SK-N-SH (cell line): ENCODE measurements around the gene C10orf67.

Experiments used
- NRF1 ChIP-seq: IDR thresholded peaks from 2 replicates; pipeline ENCODE4 v1.6.1; 2012; ENCODE audit warnings: low read depth, mild to moderate bottlenecking, low read length
- POLR2AphosphoS5 ChIP-seq: IDR thresholded peaks from 2 replicates; pipeline ENCODE4 v1.6.1; 2012; ENCODE audit warnings: low read depth, low read length
- TF ChIP-seq, protein P1 (sequence below): fragments of 200-600 bp; sonication (generic); IDR thresholded peaks from 2 replicates; pipeline ENCODE4 v1.6.1; 2017; ENCODE audit warnings: antibody characterized with exemption, mild to moderate bottlenecking, moderate library complexity
- TF ChIP-seq, protein P2 (sequence below): fragments of 150-350 bp; IDR thresholded peaks from 2 replicates; pipeline ENCODE4 v1.6.1; 2017; ENCODE audit warnings: antibody characterized with exemption, low read length, low read depth, borderline replicate concordance

DNA sequence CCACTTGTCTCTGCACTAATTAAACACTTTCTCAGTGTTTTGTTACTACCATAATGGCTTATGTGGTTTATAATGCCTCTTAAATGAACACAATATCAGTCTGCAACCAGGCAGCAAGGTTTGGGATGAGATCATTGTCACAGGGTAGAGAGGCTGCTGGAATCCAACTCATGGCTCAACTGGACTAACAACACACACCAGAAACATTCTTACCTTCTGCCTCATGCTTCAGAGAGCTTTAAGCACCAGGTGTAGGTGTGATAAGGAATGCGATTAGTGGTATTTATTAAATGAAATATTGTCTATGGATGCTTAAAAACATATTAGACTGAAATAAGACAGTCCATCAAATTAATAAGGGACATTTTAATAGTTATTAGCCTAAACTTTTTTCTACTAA, 127.1 kb downstream of the C10orf67 start:
- TF ChIP-seq, protein P1, sequence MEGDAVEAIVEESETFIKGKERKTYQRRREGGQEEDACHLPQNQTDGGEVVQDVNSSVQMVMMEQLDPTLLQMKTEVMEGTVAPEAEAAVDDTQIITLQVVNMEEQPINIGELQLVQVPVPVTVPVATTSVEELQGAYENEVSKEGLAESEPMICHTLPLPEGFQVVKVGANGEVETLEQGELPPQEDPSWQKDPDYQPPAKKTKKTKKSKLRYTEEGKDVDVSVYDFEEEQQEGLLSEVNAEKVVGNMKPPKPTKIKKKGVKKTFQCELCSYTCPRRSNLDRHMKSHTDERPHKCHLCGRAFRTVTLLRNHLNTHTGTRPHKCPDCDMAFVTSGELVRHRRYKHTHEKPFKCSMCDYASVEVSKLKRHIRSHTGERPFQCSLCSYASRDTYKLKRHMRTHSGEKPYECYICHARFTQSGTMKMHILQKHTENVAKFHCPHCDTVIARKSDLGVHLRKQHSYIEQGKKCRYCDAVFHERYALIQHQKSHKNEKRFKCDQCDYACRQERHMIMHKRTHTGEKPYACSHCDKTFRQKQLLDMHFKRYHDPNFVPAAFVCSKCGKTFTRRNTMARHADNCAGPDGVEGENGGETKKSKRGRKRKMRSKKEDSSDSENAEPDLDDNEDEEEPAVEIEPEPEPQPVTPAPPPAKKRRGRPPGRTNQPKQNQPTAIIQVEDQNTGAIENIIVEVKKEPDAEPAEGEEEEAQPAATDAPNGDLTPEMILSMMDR: no peak
- TF ChIP-seq NRF1 (no peak), POLR2AphosphoS5 (no peak)
- TF ChIP-seq, protein P2, sequence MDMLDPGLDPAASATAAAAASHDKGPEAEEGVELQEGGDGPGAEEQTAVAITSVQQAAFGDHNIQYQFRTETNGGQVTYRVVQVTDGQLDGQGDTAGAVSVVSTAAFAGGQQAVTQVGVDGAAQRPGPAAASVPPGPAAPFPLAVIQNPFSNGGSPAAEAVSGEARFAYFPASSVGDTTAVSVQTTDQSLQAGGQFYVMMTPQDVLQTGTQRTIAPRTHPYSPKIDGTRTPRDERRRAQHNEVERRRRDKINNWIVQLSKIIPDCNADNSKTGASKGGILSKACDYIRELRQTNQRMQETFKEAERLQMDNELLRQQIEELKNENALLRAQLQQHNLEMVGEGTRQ: no peak
